ENCODE data around the gene EPB41L2.
"Not testable (repeated sequence)": the region's sequence is repeated elsewhere in the genome, so short reads cannot be mapped to it uniquely, and the experiment has no call there.

The EPB41L2 gene

DNA sequence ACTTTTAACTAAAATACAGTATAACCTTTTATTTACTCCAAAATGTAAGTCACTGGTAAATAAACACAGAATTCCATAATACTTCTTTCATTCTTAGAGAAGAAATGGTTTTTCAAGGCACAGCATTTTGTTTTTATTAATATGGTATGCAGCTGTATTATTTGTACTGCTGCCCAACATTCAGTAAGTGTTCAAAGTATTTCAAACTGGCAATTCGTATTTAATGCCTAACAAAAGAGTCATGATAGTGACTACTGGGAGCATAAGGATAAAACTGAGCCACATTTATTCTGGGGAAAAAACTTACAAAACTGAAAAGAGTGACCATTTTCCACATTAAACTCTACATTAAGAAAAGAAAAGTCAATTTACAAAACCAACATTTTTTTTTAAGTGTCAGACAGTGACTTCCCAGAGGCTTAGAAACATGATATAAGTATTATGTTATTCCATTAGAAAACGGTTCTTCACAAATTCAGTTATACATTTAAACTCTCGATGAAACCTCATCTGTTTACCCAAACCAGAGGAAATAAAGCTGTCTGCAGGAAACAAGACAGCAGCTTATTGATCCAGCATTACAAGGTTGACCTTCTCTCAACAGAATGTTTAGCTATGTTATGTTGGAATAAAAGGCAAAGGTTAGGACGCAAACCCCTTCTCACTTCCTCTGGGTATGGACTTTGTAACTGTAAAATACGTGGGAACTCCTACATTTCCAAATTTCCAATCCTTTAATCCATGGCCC is 24.3 kb downstream of the EPB41L2 start:
- no peak for DNase-seq
- intact Hi-C loops (cut with DNase I), result no loop called here

DNA sequence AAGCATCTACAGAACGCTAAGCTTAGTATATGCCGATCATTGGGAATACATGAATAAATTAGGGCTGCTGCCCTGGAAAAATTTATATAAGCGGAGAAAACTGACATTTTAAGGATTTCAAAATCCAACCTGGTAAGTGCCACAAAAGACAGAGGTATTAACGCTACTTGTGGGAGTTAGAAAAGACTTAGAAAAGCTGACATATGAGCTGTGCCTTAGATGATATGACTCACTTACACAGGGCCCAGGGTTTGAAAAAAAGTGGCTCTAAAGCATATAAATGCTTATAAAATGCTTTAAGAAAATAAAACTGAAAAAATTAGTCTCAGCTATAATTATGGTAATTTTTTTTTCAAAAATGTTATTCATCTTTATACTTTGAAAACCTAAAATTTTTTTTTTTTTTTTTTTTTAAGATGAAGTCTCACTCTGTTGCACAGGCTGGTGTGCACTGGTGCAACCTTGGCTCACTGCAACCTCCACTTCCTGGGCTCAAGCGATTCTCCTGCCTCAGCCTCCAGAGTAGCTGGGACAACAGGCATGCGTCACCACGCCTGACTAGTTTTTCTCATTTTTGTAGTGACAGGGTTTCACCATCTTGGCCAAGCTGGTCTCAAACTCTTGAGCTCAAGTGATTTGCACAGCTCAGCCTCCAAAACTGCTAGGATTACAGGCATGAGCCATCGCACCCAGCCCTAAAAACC is 25.7 kb downstream of the EPB41L2 start:
- intact Hi-C loops (cut with DNase I), result no loop called here
- no peak for DNase-seq

GRCh38 chr6:131036601-131037000 is 26.4 kb downstream of the EPB41L2 start:
- intact Hi-C loops (cut with DNase I), result no loop called here

DNA sequence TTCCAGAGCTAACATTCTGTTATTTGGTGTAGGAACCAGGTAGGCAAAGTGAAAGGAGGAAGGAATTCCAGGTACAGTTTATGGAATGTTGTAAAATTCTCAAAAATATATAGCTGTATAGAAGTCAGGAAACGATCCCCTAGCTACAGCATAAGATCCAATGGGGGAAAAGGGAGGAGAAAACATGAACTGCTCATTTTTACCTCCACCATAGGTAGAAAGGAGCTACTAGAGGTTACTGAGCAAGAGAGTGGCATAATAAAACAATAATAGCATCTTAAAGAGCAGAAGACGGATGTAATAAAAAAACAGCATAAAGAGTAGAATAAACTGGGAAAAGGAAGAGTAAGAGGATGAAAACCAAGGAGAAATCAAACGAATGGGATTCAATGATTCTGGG is 26.9 kb downstream of the EPB41L2 start:
- intact Hi-C loops (cut with DNase I), result no loop called here
- no peak for DNase-seq

More at GRCh38 chr6:131036601-131037000, 26.4 kb downstream of the EPB41L2 start:
- DNase-seq, result no peak

DNA sequence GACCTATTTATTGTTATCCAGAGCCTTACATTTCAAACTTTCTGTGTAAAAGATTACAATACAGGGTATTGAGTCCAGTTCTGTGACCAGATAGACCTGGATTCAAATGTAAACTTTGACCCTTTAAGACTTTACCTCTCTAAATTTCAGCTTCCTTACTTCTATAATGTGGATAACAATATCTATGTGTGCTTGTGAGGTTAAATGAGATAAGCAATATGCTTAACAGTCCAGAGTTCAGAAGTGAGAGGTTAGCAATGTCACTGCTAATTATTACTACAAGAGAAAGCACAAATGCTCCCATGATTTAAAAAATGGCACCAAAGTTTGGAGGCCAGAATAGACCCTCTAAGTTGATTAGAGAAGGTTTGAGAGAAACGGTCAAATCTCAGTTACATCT is 27.5 kb downstream of the EPB41L2 start:
- intact Hi-C loops (cut with DNase I), result no loop called here
- DNase-seq, result no peak

- intact Hi-C loops (cut with DNase I), result no loop called here
Measured at GRCh38 chr6:131033631-131034030, 29.4 kb downstream of the EPB41L2 start.

DNA sequence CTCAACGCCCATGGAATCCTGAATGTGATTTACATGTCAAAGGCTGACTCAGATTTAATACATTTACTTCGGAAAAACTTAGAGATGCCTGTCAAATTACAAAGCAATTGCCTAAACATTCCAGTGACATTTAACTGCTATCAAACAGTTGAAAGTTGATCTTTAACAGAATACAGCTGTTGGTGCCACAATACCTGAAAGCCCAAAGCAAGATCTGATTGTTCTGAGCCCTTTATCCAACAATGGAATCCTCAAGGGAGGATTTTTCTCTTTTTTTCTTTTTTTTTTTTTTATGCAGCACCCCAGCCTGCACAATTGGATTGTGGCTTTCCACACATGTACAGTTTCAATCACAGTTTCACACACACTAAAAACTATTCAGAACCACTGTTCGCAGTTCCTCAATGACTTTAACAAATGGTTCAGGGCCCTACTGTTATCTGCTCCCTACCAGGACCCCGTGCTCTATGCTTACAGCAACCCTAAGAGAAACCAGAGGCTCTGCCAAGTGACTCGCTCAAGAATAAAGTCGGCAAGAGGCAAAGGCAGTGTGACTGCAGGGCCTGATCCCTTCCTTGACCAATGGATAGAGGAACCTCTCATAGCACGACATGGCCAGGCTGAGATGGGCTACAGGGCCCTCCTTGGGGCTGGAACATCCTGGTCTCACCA is 33.3 kb downstream of the EPB41L2 start:
- intact Hi-C loops (cut with DNase I), result no loop called here
- no peak for DNase-seq

More at GRCh38 chr6:131033631-131034030, 29.4 kb downstream of the EPB41L2 start:
- DNase-seq, result no peak

- no peak for DNase-seq
- intact Hi-C loops (cut with DNase I), result no loop called here
Measured at GRCh38 chr6:131027326-131027725, 35.7 kb downstream of the EPB41L2 start.

- intact Hi-C loops (cut with DNase I), result no loop called here
- no peak for DNase-seq
Measured at GRCh38 chr6:131026243-131026642, 36.8 kb downstream of the EPB41L2 start.

DNA sequence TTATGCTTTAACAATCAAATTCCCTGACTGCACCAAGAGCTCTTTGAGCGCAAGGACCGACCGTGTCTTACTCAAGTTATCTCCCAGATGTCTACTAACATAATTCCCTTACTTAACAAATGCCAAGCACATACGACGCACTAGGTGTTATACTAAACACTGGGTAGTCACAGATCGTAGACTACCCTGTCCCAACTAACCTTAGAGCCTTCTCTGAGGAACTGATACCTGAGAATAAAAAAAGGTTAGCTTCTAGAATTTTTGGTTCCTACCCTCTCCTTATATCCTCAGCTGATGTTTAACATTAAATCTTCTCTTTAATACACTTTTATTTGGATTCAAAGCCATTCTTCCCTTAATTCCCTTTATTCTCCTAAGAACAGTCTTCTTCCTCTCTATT is 38.5 kb downstream of the EPB41L2 start:
- intact Hi-C loops (cut with DNase I), result no loop called here
- no peak for DNase-seq

GRCh38 chr6:131023834-131024504 is 39.1 kb downstream of the EPB41L2 start:
- no peak for DNase-seq
- intact Hi-C loops (cut with DNase I), result no loop called here

- intact Hi-C loops (cut with DNase I), result no loop called here
- no peak for DNase-seq
Measured at GRCh38 chr6:131022691-131023090, 40.4 kb downstream of the EPB41L2 start.

DNA sequence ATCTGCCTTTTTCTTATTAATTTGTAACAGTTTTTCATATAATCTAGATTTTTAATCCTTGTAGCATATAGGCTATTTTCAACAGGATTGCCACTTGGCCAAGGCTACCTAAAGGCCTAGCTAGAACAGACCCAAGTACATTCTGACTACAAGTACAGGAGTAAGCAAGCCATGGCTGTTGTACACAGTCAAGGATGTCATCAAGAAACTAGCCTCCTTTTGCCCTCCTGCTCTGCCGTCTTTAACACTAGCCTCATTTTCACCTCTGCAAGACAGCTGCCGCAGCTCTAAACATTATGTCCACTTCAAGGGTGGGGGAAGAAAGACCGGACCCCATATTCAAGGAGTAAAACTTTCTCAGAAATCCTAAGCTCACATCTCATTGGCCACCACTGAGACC is 45.1 kb downstream of the EPB41L2 start:
- intact Hi-C loops (cut with DNase I), result loop anchor here (5.0 kb wide), 1 partner anchor 44 kb away; the partner anchor contains the start of gene EPB41L2
- no peak for DNase-seq

- no peak for DNase-seq
- intact Hi-C loops (cut with DNase I), result loop anchor here (5.0 kb wide), 1 partner anchor 47 kb away; the partner anchor contains the start of gene EPB41L2
Measured at GRCh38 chr6:131015630-131016263, 47.3 kb downstream of the EPB41L2 start.

GRCh38 chr6:131015025-131015591 is 47.9 kb downstream of the EPB41L2 start:
- no peak for DNase-seq
- intact Hi-C loops (cut with DNase I), result loop anchor here (5.0 kb wide), 1 partner anchor 47 kb away; the partner anchor contains the start of gene EPB41L2

- intact Hi-C loops (cut with DNase I), result no loop called here
- DNase-seq, result no peak
Measured at GRCh38 chr6:131014080-131014776, 48.8 kb downstream of the EPB41L2 start.

DNA sequence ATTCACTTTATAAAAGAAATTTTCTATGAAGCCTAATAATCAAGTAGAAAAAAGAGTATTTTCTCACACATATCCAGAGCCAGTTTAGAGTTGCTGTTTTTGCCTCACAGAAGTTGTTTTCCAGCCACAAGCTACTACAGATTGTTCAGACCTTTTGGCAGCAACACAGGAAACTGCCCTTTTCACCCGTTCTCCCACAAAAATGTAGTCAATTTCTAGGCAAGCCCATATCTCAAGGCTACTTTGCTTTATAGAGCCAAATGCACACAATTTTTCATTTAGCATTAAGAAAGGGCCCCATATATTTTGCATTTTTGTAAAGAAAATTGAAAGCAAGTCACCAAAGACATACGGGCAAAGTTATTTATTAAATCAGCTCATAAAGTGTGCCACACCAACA is 49.5 kb downstream of the EPB41L2 start:
- intact Hi-C loops (cut with DNase I), result no loop called here
- DNase-seq, result no peak

DNA sequence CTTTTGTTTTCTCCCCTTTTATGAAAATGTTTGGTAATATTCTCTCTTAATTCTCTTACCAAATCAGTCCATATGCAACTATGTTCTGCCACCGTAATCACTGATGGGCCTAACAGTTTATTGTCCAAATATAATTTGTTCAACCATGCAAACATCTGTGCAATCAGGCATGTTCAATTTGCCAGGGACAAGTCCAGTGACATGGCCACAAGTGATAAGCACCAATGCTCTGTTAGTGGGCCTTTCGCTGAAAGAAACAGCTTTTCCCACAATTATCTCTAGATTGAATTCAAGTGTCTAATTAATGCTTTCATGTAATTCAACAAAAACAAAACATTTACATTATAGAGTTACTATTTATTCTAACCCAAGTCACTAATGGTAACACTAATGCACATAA is 53.3 kb downstream of the EPB41L2 start:
- no peak for DNase-seq
- intact Hi-C loops (cut with DNase I), result no loop called here

DNA sequence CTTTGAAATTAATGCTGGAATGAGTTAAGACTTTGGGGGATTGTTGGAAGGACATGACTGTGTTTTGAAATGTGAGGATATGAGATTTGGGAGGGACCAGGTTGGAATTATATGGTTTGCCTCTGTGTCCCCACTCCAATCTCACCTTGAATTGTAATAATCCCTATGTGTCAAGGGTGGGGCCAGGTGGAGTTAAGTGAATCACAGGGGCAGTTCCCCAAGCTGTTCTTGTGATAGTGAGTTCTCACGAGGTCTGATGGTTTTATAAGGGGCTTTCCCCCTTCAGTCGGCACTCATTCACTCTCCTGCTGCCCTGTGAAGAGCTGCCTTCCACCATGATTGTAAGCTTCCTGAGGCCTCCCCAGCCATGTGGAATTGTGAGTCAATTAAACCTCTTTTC is 54.1 kb downstream of the EPB41L2 start:
- DNase-seq; intact Hi-C loops (cut with DNase I): not testable (repeated sequence)
